Sigmoid colon (tissue), 4 donors: ENCODE data around the gene OSMR.

ENCODE experiments used
- CTCF ChIP-seq, 4 experiments: fragments of 450-650 bp in 3 of 4; fragments of 200-600 bp in 1 of 4; IDR thresholded peaks; one replicate each; pipeline ENCODE4 v1.5.1; 2016 to 2019; ENCODE audit warnings: antibody characterized with exemption in 4 of 4, mild to moderate bottlenecking in 3 of 4, moderate library complexity in 2 of 4
- EP300 ChIP-seq, 4 donors: sonication (generic); formaldehyde crosslinking; IDR thresholded peaks; one replicate each; pipeline ENCODE4 v1.6.1; 2017; ENCODE audit warnings: antibody characterized with exemption in 4 of 4
- POLR2A ChIP-seq, 2 donors: fragments of 450-650 bp; IDR thresholded peaks; one replicate each; pipeline ENCODE4 v1.6.1; 2016; ENCODE audit warnings: antibody characterized with exemption in 2 of 2, mild to moderate bottlenecking in 2 of 2, moderate library complexity in 2 of 2
- POLR2AphosphoS5 ChIP-seq, 4 donors: sonication (generic); formaldehyde crosslinking; IDR thresholded peaks; one replicate each; pipeline ENCODE4 v1.6.1; 2017; ENCODE audit warnings: antibody characterized with exemption in 4 of 4

GRCh38 chr5:38867416-38867815, 21.6 kb downstream of the OSMR start:
- TF ChIP-seq CTCF (IDR thresholded peaks at IDR 0.05) (no peak), POLR2A (IDR thresholded peaks at IDR 0.05) (no peak), EP300 (IDR thresholded peaks at IDR 0.05) (no peak), POLR2AphosphoS5 (IDR thresholded peaks at IDR 0.05) (no peak)
